HL-60 (cell line): ENCODE measurements around the gene ATP8B3.

Experiments used
- DNase-seq, 2 experiments: peaks; one replicate each; pipeline ENCODE4 v3.0.0-alpha.2; 2010 to 2020; ENCODE audit warnings: low read depth in 1 of 2, low spot score in 1 of 2
- H3K27ac ChIP-seq: fragments of 250-450 bp; sonication (Bioruptor Pico); replicated peaks from 2 replicates; pipeline ENCODE4 v1.5.1; 2020; ENCODE audit warnings: mild to moderate bottlenecking, moderate library complexity
- H3K27me3 ChIP-seq: fragments of 250-450 bp; sonication (Bioruptor Pico); 2 replicates; pipeline ENCODE4 v1.5.1; 2021; ENCODE audit warnings: mild to moderate bottlenecking, moderate library complexity; ENCODE audit not compliant: insufficient read depth, poor library complexity, severe bottlenecking
- H3K4me3 ChIP-seq: replicated peaks from 2 replicates; pipeline ENCODE4 v1.5.1; 2011; ENCODE audit warnings: mild to moderate bottlenecking, control low read depth, low read length; ENCODE audit not compliant: insufficient read depth
- CTCF ChIP-seq: IDR thresholded peaks from one replicate; pipeline ENCODE4 v1.5.1; 2011; ENCODE audit warnings: low read length, control low read depth, inconsistent platforms; ENCODE audit not compliant: insufficient read depth
- GABPA ChIP-seq: IDR thresholded peaks from 2 replicates; pipeline ENCODE4 v1.6.1; 2012; ENCODE audit warnings: low read depth
- POLR2AphosphoS5 ChIP-seq: IDR thresholded peaks from 2 replicates; pipeline ENCODE4 v1.6.1; 2012; ENCODE audit warnings: low read depth
- REST ChIP-seq: IDR thresholded peaks from 2 replicates; pipeline ENCODE4 v1.6.1; 2012; ENCODE audit warnings: low read depth; ENCODE audit not compliant: insufficient replicate concordance
- SPI1 ChIP-seq: IDR thresholded peaks from 2 replicates; pipeline ENCODE4 v1.6.1; 2012; ENCODE audit warnings: low read depth, mild to moderate bottlenecking, borderline replicate concordance

Gene ATP8B3

GRCh38 chr19:1807030-1807694 lies 4.9 kb downstream of the ATP8B3 start:
- Histone ChIP-seq H3K27me3 (no peaks in the 10 kb centered on the region), H3K4me3 (no peak overlapping the region), H3K27ac (no peak overlapping the region)
- DNase-seq, result no peak
- TF ChIP-seq GABPA, result no peak
- no peak for TF ChIP-seq SPI1
- TF ChIP-seq CTCF, result no peak
- TF ChIP-seq REST, result no peak
- TF ChIP-seq POLR2AphosphoS5, result no peak

DNA sequence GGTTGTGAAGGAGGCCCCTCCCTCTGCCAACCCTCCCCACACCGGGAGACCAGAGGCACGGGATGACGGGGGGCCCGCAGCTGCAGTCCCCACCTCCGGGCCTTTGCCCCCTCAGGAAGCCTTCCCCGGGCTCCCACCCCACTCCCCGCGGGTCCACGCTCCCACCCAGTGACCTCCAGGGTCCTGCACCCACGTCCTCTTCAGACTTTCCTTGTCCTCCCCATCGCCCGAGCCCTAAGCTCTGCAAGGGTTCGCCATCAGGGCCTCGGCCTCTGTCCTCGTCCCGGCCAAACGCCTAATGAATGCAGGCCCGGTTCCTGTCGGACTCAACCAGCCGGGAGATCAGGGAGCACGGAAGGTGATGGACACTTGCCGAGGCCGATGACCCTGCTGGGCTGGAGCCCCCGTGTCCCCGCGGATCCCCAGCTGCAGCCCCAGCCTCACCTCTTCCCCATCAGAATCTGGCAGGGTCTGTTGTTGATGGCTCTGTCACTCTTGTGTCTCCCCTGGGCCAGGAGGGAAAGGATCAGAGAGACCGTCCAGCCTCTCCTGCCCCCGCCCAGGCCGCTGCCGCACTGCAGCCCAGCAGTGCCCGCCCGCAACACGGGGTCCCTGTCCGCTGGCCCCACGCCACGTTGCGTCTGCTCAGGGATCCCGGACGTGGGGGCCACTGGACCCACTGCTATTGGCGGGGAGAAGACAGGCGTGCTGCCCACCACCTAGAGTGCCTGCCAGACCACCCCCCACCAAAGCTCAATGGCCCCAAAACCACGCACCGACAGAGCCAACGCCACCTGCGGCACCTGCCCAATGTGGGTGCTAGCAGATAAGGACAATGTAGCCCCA lies 5.7 kb downstream of the ATP8B3 start:
- TF ChIP-seq SPI1 (no peak), POLR2AphosphoS5 (no peak), REST (no peak), GABPA (no peak), CTCF (no peak)
- no peaks in the 10 kb centered on the region for H3K27me3 ChIP-seq
- no peak overlapping the region for H3K27ac ChIP-seq
- DNase-seq, result no peak
- H3K4me3 ChIP-seq, result no peak overlapping the region

DNA sequence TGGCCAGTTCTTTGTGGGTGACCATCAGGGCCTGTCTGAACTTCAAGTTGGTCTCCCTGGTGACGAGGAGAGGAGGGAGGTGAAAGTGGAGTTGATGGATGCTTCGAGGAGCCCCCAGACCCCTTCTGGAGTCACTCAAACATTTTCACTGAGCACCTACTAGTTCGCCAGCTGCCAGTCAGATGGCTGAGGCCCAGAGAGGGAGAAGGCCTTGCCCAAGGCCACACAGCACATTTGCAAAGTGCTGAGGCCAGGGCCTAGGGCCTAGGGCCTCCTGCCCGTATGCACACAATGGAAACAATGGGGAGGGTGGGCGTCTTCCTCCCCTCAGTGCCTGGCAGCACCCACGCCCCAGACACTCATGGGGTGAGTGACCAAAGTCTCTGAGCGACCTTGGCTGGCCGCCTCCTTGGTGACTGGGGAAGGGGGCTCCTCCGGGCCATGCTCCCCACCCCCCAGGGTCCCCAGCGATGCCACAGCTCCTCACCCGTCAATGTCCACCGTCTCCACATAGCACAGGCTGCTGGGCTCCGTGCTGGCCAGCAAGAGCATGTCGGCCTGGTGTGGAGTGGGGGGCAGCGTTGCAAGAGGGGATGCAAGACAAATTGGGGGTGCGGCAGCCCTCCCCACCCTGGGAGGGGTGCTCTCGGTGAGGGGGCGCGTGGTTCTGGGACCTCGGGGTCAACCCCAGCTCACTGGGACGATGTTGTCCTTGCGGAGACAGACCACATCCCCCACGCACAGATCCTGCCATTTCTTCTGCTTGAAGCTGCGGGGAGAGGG lies 6.5 kb downstream of the ATP8B3 start:
- no peak for TF ChIP-seq REST
- TF ChIP-seq POLR2AphosphoS5, result no peak
- TF ChIP-seq SPI1, result no peak
- TF ChIP-seq CTCF, result no peak
- no peak for TF ChIP-seq GABPA
- H3K27me3 ChIP-seq, result no peaks in the 10 kb centered on the region
- DNase-seq, result no peak
- H3K27ac ChIP-seq, result no peak overlapping the region
- H3K4me3 ChIP-seq, result no peak overlapping the region
